Natural killer cell (primary cell): ENCODE results near the gene NT5C1B. TPM values are rescaled to one million over a fixed set of nuclear protein-coding genes. Genes with fewer than 3 reads are reported as not detected.

Experiments used
- ATAC-seq, 3 donors: fragments of 150-1000 bp in 2 of 3; fragments of 200-7000 bp in 1 of 3; cut with Tn5 transposase; 1 replicate in 1 of 3; 2 replicates in 2 of 3; pipeline ENCODE4 v1.10.0; 2021; ENCODE audit warnings: mild to moderate bottlenecking in 2 of 3, moderate library complexity in 2 of 3
- DNase-seq, 2 donors: peaks; one replicate each; pipeline versions ENCODE4 v3.0.0 to v3.0.0-alpha.2; 2013 to 2021; ENCODE audit warnings: mixed read lengths in 1 of 2
- H3K27ac ChIP-seq: one replicate; pipeline ENCODE4 v1.5.1; 2013; ENCODE audit warnings: mild to moderate bottlenecking, low read length
- H3K27me3 ChIP-seq: one replicate; pipeline ENCODE4 v1.6.1; 2013; ENCODE audit warnings: low read length; ENCODE audit not compliant: control insufficient read depth, insufficient read depth
- H3K36me3 ChIP-seq: one replicate; pipeline ENCODE4 v1.6.1; 2013; ENCODE audit warnings: low read length; ENCODE audit not compliant: control insufficient read depth, insufficient read depth
- H3K4me1 ChIP-seq: one replicate; pipeline ENCODE4 v1.6.1; 2013; ENCODE audit warnings: low read length; ENCODE audit not compliant: control insufficient read depth, insufficient read depth
- H3K4me3 ChIP-seq: one replicate; pipeline ENCODE4 v1.5.1; 2013; ENCODE audit warnings: low read length
- H3K9me3 ChIP-seq: one replicate; pipeline ENCODE4 v1.6.1; 2013; ENCODE audit warnings: low read length; ENCODE audit not compliant: control insufficient read depth, insufficient read depth
- H3K27ac Mint-ChIP-seq, 2 donors: one replicate each; pipeline ENCODE4 v1.8.0; 2022; ENCODE audit warnings: mild to moderate bottlenecking in 2 of 2, mixed read lengths in 2 of 2, moderate library complexity in 1 of 2
- H3K27me3 Mint-ChIP-seq, 2 donors: one replicate each; pipeline ENCODE4 v1.8.0; 2022; ENCODE audit warnings: low read depth in 2 of 2, mixed read lengths in 2 of 2
- H3K36me3 Mint-ChIP-seq: one replicate; pipeline ENCODE4 v1.8.0; 2022; ENCODE audit warnings: mixed read lengths
- H3K4me1 Mint-ChIP-seq, 2 donors: one replicate each; pipeline ENCODE4 v1.8.0; 2022; ENCODE audit warnings: mixed read lengths in 2 of 2
- H3K4me3 Mint-ChIP-seq: one replicate; pipeline ENCODE4 v1.8.0; 2022; ENCODE audit warnings: mild to moderate bottlenecking, moderate library complexity, mixed read lengths
- H3K9me3 Mint-ChIP-seq, 2 donors: one replicate each; pipeline ENCODE4 v1.8.0; 2022; ENCODE audit warnings: mixed read lengths in 2 of 2
- WGBS: methylation state at CpG from one replicate; pipeline ENCODE4 v1.1.7; 2013; ENCODE audit warnings: missing lambda C conversion rate; ENCODE audit not compliant: insufficient coverage; 5-methylcytosine and 5-hydroxymethylcytosine counted together
- intact Hi-C: fragments of 100-400 bp; cut with micrococcal nuclease; formaldehyde crosslinking; loops from one replicate; pipeline ENCODE4 v1.14.2; 2022
- total RNA-seq, 4 donors: library from RNA; stranded (reverse); fragments of 120-200 nt in 1 of 4; gene quantifications; one replicate each; pipeline versions ENCODE4 v1.2.3 to v1.2.4, GENCODE V29; 2013 to 2022
- TF ChIP-seq, protein P1 (sequence below): fragments of 200-600 bp; IDR thresholded peaks from one replicate; pipeline ENCODE4 v1.8.0; 2022; ENCODE audit warnings: antibody characterized with exemption

The NT5C1B gene
- total RNA-seq, 3 donors from 2014 or later (not counting 1 experiment from before 2014, with no cell fraction given): not detected

GRCh38 chr2:18527326-18527725 is 62.0 kb downstream of the NT5C1B start:
- no peaks in the 10 kb centered on the region for H3K9me3 Mint-ChIP-seq
- intact Hi-C loops: loop anchor here (10.0 kb wide), 1 partner anchor 847 kb away; no protein-coding TSS in a partner anchor
- H3K27me3 Mint-ChIP-seq: peaks cover 6 to 14% of the 10 kb centered on the region in 2 donors
- no peaks in the 10 kb centered on the region for H3K4me1 Mint-ChIP-seq
- no peaks in the 10 kb centered on the region for H3K36me3 ChIP-seq
- H3K36me3 Mint-ChIP-seq: no peaks in the 10 kb centered on the region
- H3K4me3 ChIP-seq: no peak overlapping the region
- no peak overlapping the region for H3K27ac Mint-ChIP-seq
- H3K4me1 ChIP-seq: no peaks in the 10 kb centered on the region
- TF ChIP-seq, protein P1, sequence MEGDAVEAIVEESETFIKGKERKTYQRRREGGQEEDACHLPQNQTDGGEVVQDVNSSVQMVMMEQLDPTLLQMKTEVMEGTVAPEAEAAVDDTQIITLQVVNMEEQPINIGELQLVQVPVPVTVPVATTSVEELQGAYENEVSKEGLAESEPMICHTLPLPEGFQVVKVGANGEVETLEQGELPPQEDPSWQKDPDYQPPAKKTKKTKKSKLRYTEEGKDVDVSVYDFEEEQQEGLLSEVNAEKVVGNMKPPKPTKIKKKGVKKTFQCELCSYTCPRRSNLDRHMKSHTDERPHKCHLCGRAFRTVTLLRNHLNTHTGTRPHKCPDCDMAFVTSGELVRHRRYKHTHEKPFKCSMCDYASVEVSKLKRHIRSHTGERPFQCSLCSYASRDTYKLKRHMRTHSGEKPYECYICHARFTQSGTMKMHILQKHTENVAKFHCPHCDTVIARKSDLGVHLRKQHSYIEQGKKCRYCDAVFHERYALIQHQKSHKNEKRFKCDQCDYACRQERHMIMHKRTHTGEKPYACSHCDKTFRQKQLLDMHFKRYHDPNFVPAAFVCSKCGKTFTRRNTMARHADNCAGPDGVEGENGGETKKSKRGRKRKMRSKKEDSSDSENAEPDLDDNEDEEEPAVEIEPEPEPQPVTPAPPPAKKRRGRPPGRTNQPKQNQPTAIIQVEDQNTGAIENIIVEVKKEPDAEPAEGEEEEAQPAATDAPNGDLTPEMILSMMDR: no peak
- DNase-seq (no peak), ATAC-seq (no peak)
- no peaks in the 10 kb centered on the region for H3K9me3 ChIP-seq
- no peak overlapping the region for H3K4me3 Mint-ChIP-seq
- WGBS: 95% methylated on average over 2 of the region's 2 CpGs
- H3K27ac ChIP-seq: no peak overlapping the region
- no peaks in the 10 kb centered on the region for H3K27me3 ChIP-seq

- Histone ChIP-seq H3K36me3 (no peaks in the 10 kb centered on the region), H3K4me3 (no peak overlapping the region), H3K4me1 (no peaks in the 10 kb centered on the region), H3K27ac (no peak overlapping the region), H3K27me3 (no peaks in the 10 kb centered on the region), H3K9me3 (no peaks in the 10 kb centered on the region)
- Mint-ChIP-seq H3K4me3 (no peak overlapping the region), H3K4me1 (no peaks in the 10 kb centered on the region), H3K9me3 (no peaks in the 10 kb centered on the region), H3K27ac (no peak overlapping the region), H3K27me3 (peaks cover 6 to 14% of the 10 kb centered on the region in 2 donors), H3K36me3 (no peaks in the 10 kb centered on the region)
- DNase-seq (no peak), ATAC-seq (no peak)
- intact Hi-C loops: loop anchor here (10.0 kb wide), 1 partner anchor 848 kb away; no protein-coding TSS in a partner anchor
- TF ChIP-seq, protein P1: no peak
- WGBS: 74% methylated on average over 7 of the region's 7 CpGs
Measured at GRCh38 chr2:18526429-18526828, 62.9 kb downstream of the NT5C1B start.

DNA sequence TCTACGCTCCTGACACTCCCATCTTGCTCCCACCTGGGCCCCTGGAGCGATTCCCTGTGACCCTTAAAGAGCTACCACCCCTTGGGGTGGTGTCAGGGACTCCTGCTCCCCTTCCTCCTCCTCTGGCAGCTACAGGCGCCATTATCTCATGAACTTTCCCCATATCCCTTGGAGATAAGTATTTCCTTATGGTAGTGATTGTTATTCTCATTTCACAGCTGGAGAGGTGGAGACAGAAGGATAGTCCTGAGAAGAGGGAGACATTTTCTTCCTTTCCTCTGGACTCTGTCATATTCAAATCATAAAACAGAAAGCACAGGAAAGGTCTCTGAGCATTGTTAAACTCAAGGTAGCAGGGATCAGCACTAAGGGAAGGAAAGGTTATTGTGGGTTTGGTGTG is 63.5 kb downstream of the NT5C1B start:
- no peaks in the 10 kb centered on the region for H3K9me3 Mint-ChIP-seq
- H3K36me3 Mint-ChIP-seq: no peaks in the 10 kb centered on the region
- intact Hi-C loops: loop anchor here (10.0 kb wide), 1 partner anchor 849 kb away; no protein-coding TSS in a partner anchor

More for the DNA sequence above, 63.5 kb downstream of the NT5C1B start:
- Mint-ChIP-seq H3K4me1 (no peaks in the 10 kb centered on the region), H3K4me3 (no peak overlapping the region), H3K27ac (no peak overlapping the region), H3K27me3 (peaks cover 6 to 14% of the 10 kb centered on the region in 2 donors)
- DNase-seq: no peak
- ATAC-seq: no peak
- H3K4me3 ChIP-seq: no peak overlapping the region
- H3K27me3 ChIP-seq: no peaks in the 10 kb centered on the region
- 92% methylated on average over 2 of the region's 3 CpGs for WGBS
- H3K4me1 ChIP-seq: no peaks in the 10 kb centered on the region
- no peak overlapping the region for H3K27ac ChIP-seq
- H3K9me3 ChIP-seq: no peaks in the 10 kb centered on the region
- no peaks in the 10 kb centered on the region for H3K36me3 ChIP-seq
- TF ChIP-seq, protein P1: no peak
